DMS79 treated with DMSO at 0.1 percent for 48 hours (cell line): ENCODE data around the gene NCL.
A peak's percentile ranks its signal among the peaks of the same experiment; 100 is the strongest.

Experiments
- DNase-seq: peaks from one replicate; lab custom pipeline; 2025; lab: John Stamatoyannopoulos, UW

The NCL gene

DNA sequence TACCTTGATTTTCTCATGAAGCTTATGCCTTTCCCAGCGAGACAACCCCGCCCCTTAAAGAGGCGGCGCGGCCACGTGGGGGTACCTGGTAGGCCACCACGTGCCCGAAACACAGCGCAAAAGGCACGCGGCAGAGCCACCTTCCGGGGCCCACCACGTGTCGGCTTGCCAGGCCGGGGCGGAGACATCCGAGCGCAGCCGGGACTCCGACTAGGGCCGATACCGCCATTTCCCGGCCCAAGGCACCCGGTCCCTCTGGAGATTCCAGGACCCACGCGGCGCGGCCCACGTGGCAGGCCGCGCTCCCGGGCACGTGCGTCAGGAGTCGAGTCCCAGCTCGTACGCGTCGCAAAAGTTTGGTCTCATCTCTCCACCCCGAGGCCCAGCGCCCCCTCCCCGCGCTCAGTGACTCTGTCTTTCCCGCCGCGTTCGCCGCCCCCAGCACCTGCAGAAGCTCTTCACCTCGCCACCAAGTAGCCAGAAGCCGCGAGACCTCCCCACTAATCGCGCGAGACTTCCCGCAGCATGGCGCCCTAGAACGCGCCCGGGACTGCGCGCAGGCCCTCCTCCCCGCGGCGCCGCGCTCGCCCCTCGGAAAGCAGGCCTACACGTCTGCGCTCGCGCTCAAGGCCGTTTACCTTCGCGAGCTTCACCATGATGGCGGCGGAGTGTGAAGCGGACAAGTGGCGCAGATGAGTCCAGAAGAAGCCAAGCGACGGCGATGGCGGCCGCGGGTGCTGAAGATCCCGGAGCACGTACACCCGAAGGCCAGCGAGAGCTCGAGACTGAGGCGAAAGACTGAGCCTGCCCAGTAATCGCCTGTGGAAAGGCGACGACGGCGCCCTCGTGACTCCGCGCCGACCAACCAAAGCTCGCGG is at the start of gene NCL:
TSS of gene NCL (minus strand) at position 787 of the 878 bp plus-strand sequence. CDS start at position 656, 131 bp downstream.
- peak; percentile 77 for DNase-seq

DNA sequence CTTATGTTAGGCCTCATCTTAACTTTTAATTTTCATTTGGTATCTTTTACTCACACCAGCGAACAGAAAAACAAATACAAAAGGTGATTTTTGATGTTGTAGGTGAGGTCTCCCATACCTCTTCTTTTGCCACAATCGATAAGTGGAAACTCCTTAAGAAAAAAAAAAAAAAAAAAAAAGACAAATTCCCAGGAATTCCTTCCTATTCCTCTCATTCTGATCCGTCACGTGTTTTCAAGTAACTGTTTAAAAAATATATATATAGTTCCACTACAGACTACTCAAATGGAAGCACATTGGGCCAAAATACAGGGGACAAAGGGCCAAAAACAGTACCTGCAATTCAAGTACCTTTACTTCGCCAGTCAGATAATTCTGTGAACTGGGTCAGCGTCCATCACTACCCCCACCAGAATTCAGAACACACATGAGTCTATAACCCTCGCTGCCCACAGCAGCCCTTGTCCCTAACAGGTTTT is 49.5 kb upstream of the NCL start:
- DNase-seq = no peak

- no peak for DNase-seq
Observed at GRCh38 chr2:231512222-231512621, 47.9 kb upstream of the NCL start.

DNA sequence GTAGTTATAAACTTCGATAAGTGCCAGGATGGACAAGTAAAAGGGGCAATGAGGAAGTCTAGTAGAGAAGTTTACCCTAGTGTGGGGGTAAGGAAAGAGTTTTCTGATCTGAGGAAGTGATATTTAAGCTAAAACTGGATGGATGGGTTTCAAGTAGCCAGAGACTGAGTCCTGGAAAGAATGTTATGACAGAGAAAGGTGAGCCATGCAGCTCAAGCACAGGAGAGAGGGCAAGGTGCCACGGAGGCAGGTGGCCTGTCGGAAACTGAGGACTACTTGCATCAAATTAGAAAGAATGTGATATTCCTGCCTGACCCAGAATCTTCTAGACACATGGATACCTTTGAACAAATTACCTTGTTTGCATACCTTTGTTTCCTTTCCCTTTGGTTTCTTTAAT is 39.5 kb upstream of the NCL start:
- DNase-seq = no peak

- DNase-seq = no peak
Observed at GRCh38 chr2:231502596-231502995, 38.3 kb upstream of the NCL start.

- no peak for DNase-seq
Observed at GRCh38 chr2:231497651-231498050, 33.4 kb upstream of the NCL start.

DNA sequence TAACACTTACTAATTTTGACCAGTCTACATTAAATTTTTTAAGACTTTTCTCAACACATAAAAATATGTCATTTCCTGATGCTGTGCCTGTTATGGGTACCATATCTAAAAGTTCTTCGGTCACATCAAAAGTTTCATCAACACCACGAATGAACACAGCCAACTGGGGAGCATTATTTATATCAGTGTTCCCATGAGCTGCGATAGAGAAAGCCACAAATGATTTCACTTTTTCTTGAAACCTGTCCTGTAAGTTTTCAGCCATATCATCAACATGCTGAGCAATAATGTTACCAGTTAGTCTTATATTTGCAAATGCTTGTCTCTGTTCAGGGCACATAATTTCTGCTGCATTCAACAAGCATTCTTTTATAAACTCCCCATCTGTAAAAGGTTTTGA is 30.4 kb upstream of the NCL start:
- DNase-seq = no peak

DNA sequence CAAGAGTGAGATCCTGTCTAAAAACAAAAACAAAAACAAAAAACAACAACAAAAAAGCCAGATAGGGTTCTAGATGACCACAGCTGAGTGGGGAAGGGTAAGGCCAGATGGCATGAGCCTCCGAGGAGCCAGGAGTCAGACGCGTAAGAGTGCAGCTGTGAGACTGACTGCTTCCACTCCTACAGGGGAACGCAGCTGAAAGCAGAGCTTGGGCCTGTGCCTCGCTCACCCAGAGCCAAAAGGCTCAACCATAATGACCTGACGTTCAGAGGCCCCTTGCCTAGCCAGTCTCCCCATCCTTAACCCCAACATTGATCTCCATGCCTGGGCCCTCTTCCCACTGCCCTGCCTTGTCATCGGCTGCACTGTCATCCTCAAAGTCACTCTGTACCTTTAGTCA is 26.5 kb upstream of the NCL start:
- DNase-seq = no peak

DNA sequence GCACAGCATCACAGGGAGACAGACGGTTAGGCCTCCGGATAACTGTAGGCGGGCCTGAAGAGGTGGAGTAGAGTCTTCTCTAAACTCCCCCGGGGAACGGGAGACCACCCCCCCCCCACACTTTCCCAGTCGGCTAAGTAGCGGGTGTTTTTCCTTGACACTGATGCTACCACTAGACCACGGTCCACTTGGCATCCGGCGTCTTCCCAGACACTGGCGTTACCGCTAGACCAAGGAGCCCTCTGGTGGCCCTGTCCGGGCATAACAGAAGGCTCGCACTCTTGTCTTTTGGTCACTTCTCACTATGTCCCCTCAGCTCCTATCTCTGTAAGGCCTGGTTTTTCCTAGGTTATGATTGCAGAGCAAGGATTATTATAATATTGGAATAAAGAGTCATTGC is 25.7 kb upstream of the NCL start:
- DNase-seq = no peak

DNA sequence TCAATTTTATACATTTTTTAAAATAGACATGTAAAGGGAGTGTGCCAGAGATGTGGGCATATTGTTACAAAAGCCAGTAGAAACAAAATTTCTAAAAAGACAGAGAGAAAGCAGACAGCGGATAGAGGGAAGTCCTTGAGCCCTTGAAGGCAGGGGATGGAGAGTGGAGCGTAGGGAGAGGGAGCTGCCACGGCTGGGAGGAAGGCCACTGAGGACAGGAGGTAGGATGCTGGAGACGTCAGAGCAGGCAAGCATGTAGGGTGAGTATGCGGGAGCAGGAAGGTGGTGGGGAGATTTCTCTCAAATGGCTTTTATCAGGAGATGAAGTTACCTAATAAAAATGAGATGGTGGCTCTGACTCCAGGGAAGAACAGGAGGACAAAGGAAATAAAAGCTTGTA is 24.0 kb upstream of the NCL start:
- DNase-seq = no peak

DNA sequence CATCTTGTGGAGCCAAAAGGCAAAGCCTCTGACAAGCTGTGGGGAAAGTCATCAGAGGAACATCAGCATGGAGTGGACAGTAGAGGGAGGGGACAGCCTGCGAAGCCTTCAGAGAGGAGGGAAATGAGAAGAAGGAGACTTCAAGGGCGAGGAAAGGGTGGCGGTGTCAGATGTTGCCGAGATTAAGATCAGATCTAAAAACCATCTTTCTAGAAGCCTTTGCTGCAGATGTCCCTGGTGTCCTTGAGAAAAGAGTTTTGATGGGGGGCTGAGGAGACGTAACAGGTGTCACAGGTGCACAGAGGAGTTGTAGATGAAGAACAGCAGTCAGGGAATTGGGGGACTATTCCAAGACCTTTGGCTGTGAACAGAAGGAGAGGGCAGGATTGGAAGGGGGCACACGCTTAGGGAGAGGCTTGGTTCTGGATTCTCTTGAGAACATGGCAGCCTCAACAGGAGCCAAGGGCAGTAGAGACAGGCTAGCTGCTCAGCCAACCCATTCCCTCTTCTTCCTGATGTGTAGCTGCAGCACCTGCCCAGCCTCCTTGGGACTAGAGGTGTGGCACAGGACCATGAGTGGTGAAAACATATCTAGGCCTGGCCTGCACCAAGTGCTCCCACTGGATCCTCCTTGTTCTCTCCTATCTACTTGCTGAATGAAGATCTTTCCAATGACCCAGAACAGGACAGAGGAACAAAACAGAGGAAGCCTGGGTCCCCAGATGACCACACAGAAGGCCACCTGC is 22.7 kb upstream of the NCL start:
- DNase-seq = no peak

- no peak for DNase-seq
Observed at GRCh38 chr2:231483398-231484329, 19.4 kb upstream of the NCL start.

DNA sequence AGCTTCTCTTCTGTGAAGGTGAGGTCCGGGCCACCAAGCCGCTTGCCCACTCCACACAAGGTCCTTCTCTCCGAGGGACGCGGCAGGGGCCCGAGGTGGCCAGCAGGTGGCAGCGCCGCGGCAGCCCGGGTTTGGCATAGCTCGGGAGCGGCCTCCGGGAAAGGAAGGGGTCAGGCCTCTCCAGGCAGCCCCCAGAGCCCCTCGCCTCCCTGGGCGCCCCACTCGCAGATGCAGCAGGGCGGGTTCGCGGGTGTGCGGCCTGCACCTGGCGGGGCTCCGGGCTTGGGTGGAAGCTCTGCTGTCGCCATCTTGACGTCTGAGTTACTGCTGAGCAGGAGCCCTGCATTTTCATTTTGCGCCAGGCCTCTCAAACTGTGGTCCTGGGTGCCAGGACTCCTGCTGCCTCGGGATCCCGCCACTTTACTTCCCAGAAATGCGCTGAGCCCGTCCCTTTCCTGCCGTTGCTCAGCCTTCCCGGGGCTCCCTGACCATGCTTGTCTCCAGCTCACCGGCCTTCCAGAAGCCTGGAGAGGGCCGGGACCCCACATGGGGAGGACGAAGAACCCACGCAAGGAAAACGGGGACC is 18.6 kb upstream of the NCL start:
- no peak for DNase-seq

GRCh38 chr2:231480781-231481180 is 16.5 kb upstream of the NCL start:
- DNase-seq = no peak

GRCh38 chr2:231479455-231479854 is 15.2 kb upstream of the NCL start:
- no peak for DNase-seq

GRCh38 chr2:231476920-231477319 is 12.6 kb upstream of the NCL start:
- no peak for DNase-seq

GRCh38 chr2:231475965-231476364 is 11.7 kb upstream of the NCL start:
- no peak for DNase-seq

DNA sequence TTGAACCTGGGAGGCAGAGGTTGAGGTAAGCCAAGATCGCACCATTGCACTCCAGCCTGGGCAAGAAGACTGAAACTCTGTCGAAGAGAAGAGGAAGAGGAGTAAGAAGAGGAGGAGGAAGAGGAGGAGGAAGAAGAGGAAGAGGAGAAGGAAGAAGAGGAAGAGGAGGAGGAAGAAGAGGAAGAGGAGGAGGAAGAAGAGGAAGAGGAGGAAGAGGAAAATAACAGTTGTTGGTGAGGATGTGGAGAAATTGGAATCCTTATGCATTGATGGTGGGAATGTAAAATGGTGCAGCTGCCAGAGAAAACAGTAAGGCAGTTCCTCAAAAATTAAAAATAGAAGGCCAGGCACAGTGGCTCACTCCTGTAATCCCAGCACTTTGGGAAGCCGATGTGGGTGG is 8.5 kb upstream of the NCL start:
- DNase-seq = no peak

GRCh38 chr2:231470246-231470900 is 6.1 kb upstream of the NCL start:
- DNase-seq = no peak

GRCh38 chr2:231469583-231469950 is 5.3 kb upstream of the NCL start:
- DNase-seq = no peak
